ENCODE data around the gene RAD51B.

The RAD51B gene

GRCh38 chr14:67785270-67786109 is 34.1 kb upstream of the RAD51B start:
- DNase-seq (ENCODE audit: low read depth): no peak
- no peak overlapping the region for H3K4me3 ChIP-seq (replicated peaks; ENCODE audit: low read depth, low read length)
- TF ChIP-seq CTCF (IDR thresholded peaks at IDR 0.05; ENCODE audit: low read length, missing control alignments): no peak

GRCh38 chr14:67787673-67788072 is 31.9 kb upstream of the RAD51B start:
- TF ChIP-seq CTCF (IDR thresholded peaks at IDR 0.05; ENCODE audit: low read length, missing control alignments): no peak
- H3K4me3 ChIP-seq (replicated peaks; ENCODE audit: low read depth, low read length): no peak overlapping the region
- no peak for DNase-seq (ENCODE audit: low read depth)

GRCh38 chr14:67798731-67799130 is 20.8 kb upstream of the RAD51B start:
- TF ChIP-seq CTCF (IDR thresholded peaks at IDR 0.05; ENCODE audit: low read length, missing control alignments): no peak
- no peak for DNase-seq (ENCODE audit: low read depth)
- no peak overlapping the region for H3K4me3 ChIP-seq (replicated peaks; ENCODE audit: low read depth, low read length)

GRCh38 chr14:67800743-67801142 is 18.8 kb upstream of the RAD51B start:
- no peak overlapping the region for H3K4me3 ChIP-seq (replicated peaks; ENCODE audit: low read depth, low read length)
- TF ChIP-seq CTCF (IDR thresholded peaks at IDR 0.05; ENCODE audit: low read length, missing control alignments): no peak
- no peak for DNase-seq (ENCODE audit: low read depth)

- DNase-seq (ENCODE audit: low read depth): no peak
- H3K4me3 ChIP-seq (replicated peaks; ENCODE audit: low read depth, low read length): no peak overlapping the region
- TF ChIP-seq CTCF (IDR thresholded peaks at IDR 0.05; ENCODE audit: low read length, missing control alignments): no peak
Observed at GRCh38 chr14:67806246-67806645, 13.3 kb upstream of the RAD51B start.

DNA sequence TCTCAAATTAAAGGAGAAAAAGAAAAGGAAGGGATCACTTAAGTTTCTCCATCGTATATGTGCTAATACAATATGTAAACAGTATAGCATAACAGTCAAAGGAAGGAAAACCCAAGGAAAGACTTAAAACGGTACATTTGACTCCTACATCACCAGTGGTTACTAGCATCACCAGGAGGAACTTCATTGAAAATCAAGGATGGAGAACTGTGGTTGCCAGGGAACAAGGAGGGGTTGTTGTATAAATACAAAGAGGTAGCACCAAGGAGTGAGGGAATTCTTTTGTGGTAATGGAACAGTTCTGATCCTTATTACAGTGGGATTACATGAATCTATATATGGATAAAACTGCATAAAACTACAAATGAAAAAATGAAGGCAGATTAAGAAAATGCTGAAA is 4.8 kb upstream of the RAD51B start:
- no peak for TF ChIP-seq CTCF (IDR thresholded peaks at IDR 0.05; ENCODE audit: low read length, missing control alignments)
- no peak overlapping the region for H3K4me3 ChIP-seq (replicated peaks; ENCODE audit: low read depth, low read length)
- DNase-seq (ENCODE audit: low read depth): no peak
